LNCAP (cell line): ENCODE data around the gene UQCR11.

ENCODE experiments used
- TF ChIP-seq, protein P1 (sequence below): fragments of 450-650 bp; IDR thresholded peaks from 2 replicates; pipeline ENCODE4 v1.5.1; 2017; ENCODE audit warnings: mild to moderate bottlenecking

Gene UQCR11

DNA sequence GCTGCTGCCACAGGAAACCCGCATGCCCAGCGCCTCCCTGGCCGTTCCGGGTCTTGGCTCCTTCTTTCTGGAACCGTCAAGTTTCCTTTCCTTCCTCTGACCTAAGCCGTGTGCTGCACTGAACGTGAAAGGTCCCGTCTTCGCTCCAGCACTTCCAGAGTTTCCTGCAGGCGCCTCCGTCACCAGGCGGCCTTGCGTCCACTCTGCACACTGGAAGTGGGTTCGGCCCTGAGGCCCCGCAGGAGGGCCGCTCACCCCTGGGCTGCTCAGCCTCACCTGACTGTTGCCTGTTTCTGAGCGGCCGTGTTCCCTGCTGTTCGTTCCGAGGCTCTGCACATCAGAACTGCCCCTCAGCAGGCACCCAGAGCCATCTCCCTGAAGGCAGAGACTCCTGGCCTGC lies 24.9 kb downstream of the UQCR11 start:
- TF ChIP-seq, protein P1, sequence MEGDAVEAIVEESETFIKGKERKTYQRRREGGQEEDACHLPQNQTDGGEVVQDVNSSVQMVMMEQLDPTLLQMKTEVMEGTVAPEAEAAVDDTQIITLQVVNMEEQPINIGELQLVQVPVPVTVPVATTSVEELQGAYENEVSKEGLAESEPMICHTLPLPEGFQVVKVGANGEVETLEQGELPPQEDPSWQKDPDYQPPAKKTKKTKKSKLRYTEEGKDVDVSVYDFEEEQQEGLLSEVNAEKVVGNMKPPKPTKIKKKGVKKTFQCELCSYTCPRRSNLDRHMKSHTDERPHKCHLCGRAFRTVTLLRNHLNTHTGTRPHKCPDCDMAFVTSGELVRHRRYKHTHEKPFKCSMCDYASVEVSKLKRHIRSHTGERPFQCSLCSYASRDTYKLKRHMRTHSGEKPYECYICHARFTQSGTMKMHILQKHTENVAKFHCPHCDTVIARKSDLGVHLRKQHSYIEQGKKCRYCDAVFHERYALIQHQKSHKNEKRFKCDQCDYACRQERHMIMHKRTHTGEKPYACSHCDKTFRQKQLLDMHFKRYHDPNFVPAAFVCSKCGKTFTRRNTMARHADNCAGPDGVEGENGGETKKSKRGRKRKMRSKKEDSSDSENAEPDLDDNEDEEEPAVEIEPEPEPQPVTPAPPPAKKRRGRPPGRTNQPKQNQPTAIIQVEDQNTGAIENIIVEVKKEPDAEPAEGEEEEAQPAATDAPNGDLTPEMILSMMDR = no peak

DNA sequence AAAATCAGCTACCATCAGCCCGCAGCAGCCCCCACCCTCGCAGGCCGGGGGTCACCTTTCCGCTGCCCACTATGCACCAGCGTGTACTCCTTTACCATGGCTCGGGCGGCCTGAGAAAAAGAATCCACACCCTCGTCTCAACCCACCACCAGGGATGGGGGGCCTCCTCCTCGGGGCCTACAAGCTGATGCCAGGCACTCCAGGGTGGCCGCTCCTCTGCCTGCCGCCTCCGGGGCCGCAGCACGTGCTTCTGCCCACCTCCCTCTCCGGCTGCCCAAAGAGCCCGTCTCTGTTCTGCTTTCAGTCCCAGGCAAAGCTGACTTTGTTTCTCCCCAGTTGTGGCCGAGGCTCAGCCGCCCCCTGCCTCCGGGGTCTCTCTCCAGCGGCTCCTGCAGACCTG lies 26.0 kb downstream of the UQCR11 start:
- TF ChIP-seq, protein P1 = no peak

DNA sequence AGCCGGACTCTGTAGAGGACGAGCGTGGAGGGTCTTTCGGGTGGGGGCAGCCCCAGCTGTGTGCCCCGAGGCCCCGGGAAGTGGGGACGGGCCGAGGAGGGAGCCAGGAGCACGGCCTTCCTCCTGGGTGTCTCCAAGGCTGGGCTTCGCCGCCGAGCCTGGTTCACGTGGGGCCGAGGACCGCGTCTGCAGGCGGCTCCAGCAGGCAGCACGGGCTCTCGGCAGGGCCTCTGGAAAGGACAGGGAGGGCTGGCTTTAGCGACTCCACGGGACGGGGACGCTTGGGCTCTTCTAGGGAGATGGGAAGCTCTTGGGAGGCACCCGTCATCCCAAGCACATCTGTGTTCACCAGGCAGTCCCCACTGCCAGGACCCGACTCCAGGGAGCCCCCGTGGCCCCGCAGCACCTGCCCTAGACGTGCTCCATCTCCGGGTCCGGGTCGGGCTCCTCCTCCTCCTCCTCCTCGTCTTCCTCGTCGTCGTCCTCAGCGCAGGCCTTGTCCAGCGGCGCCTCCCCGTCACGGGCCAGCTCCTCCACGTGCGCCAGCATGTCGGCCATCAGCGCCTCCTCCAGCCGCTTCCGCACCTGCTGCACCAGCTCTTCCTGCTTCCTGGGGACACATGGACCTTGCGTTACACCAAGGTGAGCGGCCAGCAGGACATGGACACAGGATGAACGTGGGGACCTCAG lies 27.2 kb downstream of the UQCR11 start:
- TF ChIP-seq, protein P1 = no peak

DNA sequence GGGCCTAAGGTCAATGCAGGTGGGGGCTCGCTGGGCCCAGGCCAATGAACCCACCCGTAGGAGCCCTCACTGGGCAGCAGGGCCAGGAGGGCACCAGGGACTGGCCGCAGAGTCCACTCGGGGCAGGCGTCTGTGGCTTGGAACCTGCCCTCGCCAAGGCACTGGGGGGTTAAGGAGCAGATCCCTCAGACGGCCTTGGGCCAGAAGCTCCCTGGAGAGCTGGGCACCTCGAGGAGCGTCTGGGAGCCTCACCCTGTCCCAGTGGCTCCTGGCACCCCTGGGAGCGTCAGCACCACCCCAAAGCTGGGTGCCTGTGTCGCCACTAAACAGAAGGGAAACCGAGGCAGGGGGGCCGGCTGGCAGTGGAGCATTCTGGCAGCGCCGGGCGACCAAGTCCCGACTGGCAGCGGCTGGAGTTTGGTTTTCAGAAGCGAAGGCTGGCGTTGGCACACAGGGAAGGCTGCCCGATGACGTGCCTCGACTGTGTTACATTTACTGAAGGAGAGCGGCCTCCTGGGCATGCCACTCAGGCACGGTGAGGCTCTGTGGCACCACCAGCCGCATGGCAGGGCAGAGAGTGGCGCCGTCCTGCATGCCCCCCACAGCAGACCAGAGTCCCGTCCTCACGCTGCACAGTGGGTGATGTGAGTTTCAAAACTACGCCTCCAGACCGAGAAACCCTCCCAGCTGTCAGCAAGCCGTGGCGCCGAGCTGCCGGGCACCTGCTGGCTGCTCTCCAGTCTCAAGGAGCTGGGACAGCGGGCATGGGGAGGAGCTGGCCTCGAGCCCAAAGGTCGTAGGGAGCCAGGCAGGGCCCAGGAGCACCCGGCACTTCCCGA lies 28.0 kb downstream of the UQCR11 start:
- TF ChIP-seq, protein P1 = no peak

DNA sequence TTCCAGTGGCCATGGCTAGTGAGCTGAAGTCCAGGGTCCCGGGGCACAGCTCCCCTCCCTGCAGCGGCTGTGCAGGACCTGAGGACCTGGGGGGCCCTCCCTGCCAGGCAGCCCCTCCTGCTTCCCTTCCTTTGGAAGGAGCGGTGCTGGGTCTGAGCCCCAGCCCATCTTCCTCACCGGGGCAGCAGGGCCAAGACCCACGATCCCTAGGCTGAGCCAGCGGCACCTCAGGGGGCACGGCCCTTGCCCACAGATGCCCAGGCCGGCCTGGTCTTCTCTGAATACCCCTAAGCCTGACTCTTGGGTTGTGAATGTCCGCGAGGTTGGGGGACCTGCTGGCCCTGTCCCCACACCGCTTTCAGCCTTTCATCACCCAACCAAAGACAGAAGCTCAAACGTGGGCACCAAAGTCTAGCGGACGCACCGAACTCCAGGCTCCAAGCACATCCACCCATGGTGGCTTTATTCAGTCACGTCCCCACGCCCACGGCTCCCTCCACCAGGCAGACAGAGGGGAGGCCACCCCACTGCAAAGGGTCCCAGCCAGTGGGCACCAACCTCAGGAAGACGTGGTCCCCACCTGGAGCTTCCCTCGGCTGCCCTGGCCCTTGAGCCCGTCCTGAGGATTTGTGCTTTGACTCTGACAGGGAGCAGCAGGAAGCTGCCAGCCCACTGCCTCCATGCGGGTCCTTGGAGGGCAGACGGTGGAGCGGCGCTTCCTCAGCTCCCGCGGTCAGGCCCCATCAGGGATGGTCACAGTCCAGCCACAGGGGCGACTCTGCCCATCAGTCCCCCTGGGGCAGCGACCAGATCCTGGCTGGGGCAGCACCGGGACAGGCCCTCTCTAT lies 28.8 kb downstream of the UQCR11 start:
- TF ChIP-seq, protein P1 = no peak

DNA sequence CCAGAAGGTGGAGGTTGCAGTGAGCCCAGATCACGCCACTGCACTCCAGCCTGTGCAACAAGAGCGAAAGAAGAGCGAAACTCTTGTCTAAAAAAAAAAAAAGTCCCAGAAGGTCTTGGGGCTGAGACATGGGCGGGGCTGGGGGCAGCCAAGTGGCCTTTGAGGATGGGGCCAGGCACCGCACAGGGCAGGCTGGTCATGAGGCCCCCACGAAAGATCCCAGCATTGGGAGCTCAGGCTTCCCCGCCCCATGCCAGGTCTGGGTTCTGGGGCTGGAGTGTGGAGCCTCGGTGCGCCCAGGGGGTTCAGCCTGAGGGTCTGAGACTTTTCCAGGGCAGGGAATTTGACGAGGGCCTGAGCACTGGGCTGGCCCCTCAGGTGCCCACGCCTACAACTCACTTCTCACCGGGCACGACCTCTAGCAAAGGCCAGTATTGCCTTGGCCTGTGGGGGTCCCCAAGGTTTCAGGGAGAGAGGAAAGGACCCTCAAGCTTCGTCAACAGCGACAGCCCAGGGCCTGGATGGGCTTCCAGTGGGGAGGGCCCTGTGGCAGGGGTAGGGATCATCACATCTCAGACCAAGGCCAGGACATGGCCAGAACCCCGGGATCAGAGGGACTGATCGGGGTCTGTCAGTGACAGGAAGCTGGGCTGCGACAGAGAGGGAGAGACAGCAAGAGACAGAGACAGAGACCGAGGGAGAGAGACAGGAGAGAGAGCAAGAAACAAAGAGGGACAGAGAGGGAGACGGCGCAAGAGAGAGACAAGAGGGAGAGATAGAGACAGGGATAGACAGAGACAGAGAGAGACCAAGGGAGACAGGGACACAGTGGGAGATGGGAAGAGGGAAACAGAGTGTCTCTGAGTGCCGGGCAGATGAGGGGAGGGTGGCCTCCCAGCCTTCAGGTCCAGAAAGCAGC lies 29.7 kb downstream of the UQCR11 start:
- TF ChIP-seq, protein P1 = no peak
